ENCODE results near the gene LSG1.

LSG1 gene

GRCh38 chr3:194671900-194672808, at the start of gene LSG1:
LSG1 (minus strand) TSS chr3:194672191; CDS start chr3:194672162, 29 bp downstream.
- H3K27ac ChIP-seq (ENCODE audit: low read length) = peak within 1 kb of the TSS; percentile 89

GRCh38 chr3:194720048-194720447, 48.1 kb upstream of the LSG1 start:
- no peaks in the 10 kb centered on the region for H3K36me3 ChIP-seq (ENCODE audit: insufficient read depth, low read depth, low read length)
- H3K9me3 ChIP-seq (ENCODE audit: insufficient read depth, low read depth, low read length) = no peaks in the 10 kb centered on the region
- no peak overlapping the region for H3K27ac ChIP-seq (ENCODE audit: low read length)
- H3K4me3 ChIP-seq (ENCODE audit: low read length) = no peak overlapping the region
- no peak overlapping the region for H3K9ac ChIP-seq (ENCODE audit: low read depth, low read length)
- 0 out of 2 replicates have a peak, but pooled peaks cover 3% of the 10 kb centered on the region for H3K27me3 ChIP-seq (ENCODE audit: insufficient read depth, low read length)
- H3K4me1 ChIP-seq (ENCODE audit: insufficient read depth, low read length) = no peaks in the 10 kb centered on the region

More at GRCh38 chr3:194671900-194672808, at the start of gene LSG1:
- Histone ChIP-seq H3K4me3 (ENCODE audit: low read length) (peak within 1 kb of the TSS; percentile 88), H3K4me1 (ENCODE audit: insufficient read depth, low read length) (peaks cover 5% of the 10 kb centered on the region; the same call in 1 of the 2 replicates), H3K9ac (ENCODE audit: low read depth, low read length) (peak within 1 kb of the TSS; percentile 99), H3K36me3 (ENCODE audit: insufficient read depth, low read depth, low read length) (peaks cover 23% of the 10 kb centered on the region), H3K9me3 (ENCODE audit: insufficient read depth, low read depth, low read length) (no peaks in the 10 kb centered on the region), H3K27me3 (ENCODE audit: insufficient read depth, low read length) (peaks cover 25% of the 10 kb centered on the region)

- Histone ChIP-seq H3K9ac (ENCODE audit: low read depth, low read length) (no peak overlapping the region), H3K36me3 (ENCODE audit: insufficient read depth, low read depth, low read length) (no peaks in the 10 kb centered on the region), H3K4me1 (ENCODE audit: insufficient read depth, low read length) (no peaks in the 10 kb centered on the region), H3K9me3 (ENCODE audit: insufficient read depth, low read depth, low read length) (no peaks in the 10 kb centered on the region), H3K4me3 (ENCODE audit: low read length) (no peak overlapping the region), H3K27ac (ENCODE audit: low read length) (no peak overlapping the region), H3K27me3 (ENCODE audit: insufficient read depth, low read length) (0 out of 2 replicates have a peak, but pooled peaks cover 3% of the 10 kb centered on the region)
These were observed 46.1 kb upstream of the LSG1 start for GRCh38 chr3:194718079-194718478.

DNA sequence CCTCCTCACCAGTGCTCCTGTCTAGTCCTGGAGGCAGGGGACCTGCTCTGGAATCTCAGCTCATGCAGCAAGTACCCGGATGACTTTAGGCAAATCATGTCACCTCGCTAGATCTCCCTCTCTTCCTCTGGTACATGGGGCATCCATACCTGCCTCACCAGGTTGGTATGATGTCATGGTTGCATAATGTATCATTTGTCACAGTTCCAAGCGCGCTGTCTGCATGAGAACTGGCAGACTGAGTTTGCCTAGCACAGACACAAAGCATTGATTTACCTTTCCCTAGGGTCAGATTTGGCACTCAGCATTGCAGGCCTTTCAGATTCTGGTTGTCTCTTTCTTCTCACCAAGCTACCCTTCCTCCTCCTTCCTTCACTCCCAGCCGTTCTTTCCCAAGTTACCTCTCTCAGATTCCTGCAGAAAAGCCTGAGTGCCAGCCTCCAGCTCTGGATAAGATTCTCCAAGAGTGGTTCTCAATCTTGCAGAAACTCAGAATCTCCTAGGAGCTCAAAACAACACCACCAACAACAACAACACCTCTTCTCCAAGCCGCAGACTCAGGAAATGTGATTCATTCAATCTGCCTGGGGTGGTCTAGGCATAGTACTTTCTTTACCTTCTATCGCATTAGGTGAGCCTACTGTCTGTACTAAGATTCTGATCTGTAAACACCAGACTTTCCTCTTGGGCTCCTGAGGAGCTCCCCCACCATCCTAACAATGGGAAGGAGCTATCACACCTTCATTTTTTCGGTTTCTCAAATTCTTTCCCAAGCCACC, 43.2 kb upstream of the LSG1 start:
- Histone ChIP-seq H3K27me3 (ENCODE audit: insufficient read depth, low read length) (0 out of 2 replicates have a peak, but pooled peaks cover 3% of the 10 kb centered on the region), H3K36me3 (ENCODE audit: insufficient read depth, low read depth, low read length) (no peaks in the 10 kb centered on the region), H3K9me3 (ENCODE audit: insufficient read depth, low read depth, low read length) (no peaks in the 10 kb centered on the region), H3K27ac (ENCODE audit: low read length) (no peak overlapping the region), H3K4me1 (ENCODE audit: insufficient read depth, low read length) (no peaks in the 10 kb centered on the region), H3K9ac (ENCODE audit: low read depth, low read length) (no peak overlapping the region), H3K4me3 (ENCODE audit: low read length) (no peak overlapping the region)

DNA sequence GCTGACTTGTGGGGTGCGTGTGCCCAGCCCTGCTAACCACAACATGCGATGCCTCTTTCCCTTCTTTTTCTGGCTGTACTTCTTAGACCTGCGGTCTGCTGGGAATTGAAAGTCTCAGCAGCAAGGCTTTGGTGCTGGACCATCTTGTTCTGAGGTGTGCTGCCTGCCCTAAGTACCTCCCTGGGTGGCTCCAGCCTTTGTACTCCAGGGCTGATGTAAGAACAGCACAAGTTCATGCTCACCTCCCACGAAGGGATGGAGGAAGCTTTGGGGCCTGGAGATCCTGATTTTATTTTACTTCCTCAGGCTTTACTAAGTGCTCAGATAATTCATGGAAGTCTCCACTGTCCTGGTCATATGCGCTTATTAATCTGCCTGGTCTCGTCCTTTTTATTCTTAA, 42.6 kb upstream of the LSG1 start:
- no peak overlapping the region for H3K9ac ChIP-seq (ENCODE audit: low read depth, low read length)
- H3K27ac ChIP-seq (ENCODE audit: low read length) = no peak overlapping the region
- H3K4me3 ChIP-seq (ENCODE audit: low read length) = no peak overlapping the region
- no peaks in the 10 kb centered on the region for H3K4me1 ChIP-seq (ENCODE audit: insufficient read depth, low read length)
- no peaks in the 10 kb centered on the region for H3K36me3 ChIP-seq (ENCODE audit: insufficient read depth, low read depth, low read length)
- H3K27me3 ChIP-seq (ENCODE audit: insufficient read depth, low read length) = 0 out of 2 replicates have a peak, but pooled peaks cover 3% of the 10 kb centered on the region
- no peaks in the 10 kb centered on the region for H3K9me3 ChIP-seq (ENCODE audit: insufficient read depth, low read depth, low read length)

- Histone ChIP-seq H3K4me3 (ENCODE audit: low read length) (no peak overlapping the region), H3K4me1 (ENCODE audit: insufficient read depth, low read length) (no peaks in the 10 kb centered on the region), H3K9me3 (ENCODE audit: insufficient read depth, low read depth, low read length) (no peaks in the 10 kb centered on the region), H3K9ac (ENCODE audit: low read depth, low read length) (no peak overlapping the region), H3K27me3 (ENCODE audit: insufficient read depth, low read length) (0 out of 2 replicates have a peak, but pooled peaks cover 3% of the 10 kb centered on the region), H3K36me3 (ENCODE audit: insufficient read depth, low read depth, low read length) (no peaks in the 10 kb centered on the region), H3K27ac (ENCODE audit: low read length) (no peak overlapping the region)
These were observed 42.1 kb upstream of the LSG1 start for GRCh38 chr3:194714137-194714455.

- H3K9ac ChIP-seq (ENCODE audit: low read depth, low read length) = no peak overlapping the region
- H3K36me3 ChIP-seq (ENCODE audit: insufficient read depth, low read depth, low read length) = no peaks in the 10 kb centered on the region
- 0 out of 2 replicates have a peak, but pooled peaks cover 3% of the 10 kb centered on the region for H3K27me3 ChIP-seq (ENCODE audit: insufficient read depth, low read length)
- no peaks in the 10 kb centered on the region for H3K4me1 ChIP-seq (ENCODE audit: insufficient read depth, low read length)
- H3K9me3 ChIP-seq (ENCODE audit: insufficient read depth, low read depth, low read length) = no peaks in the 10 kb centered on the region
- no peak overlapping the region for H3K4me3 ChIP-seq (ENCODE audit: low read length)
- no peak overlapping the region for H3K27ac ChIP-seq (ENCODE audit: low read length)
These were observed 41.5 kb upstream of the LSG1 start for GRCh38 chr3:194713299-194714136.

GRCh38 chr3:194711913-194712312, 39.9 kb upstream of the LSG1 start:
- H3K27ac ChIP-seq (ENCODE audit: low read length) = no peak overlapping the region

GRCh38 chr3:194711286-194711685, 39.3 kb upstream of the LSG1 start:
- H3K4me1 ChIP-seq (ENCODE audit: insufficient read depth, low read length) = peaks cover 6% of the 10 kb centered on the region; the same call in 1 of the 2 replicates
- H3K27ac ChIP-seq (ENCODE audit: low read length) = no peak overlapping the region
- no peak overlapping the region for H3K4me3 ChIP-seq (ENCODE audit: low read length)
- no peaks in the 10 kb centered on the region for H3K36me3 ChIP-seq (ENCODE audit: insufficient read depth, low read depth, low read length)
- H3K9ac ChIP-seq (ENCODE audit: low read depth, low read length) = no peak overlapping the region
- H3K27me3 ChIP-seq (ENCODE audit: insufficient read depth, low read length) = no peaks in the 10 kb centered on the region
- no peaks in the 10 kb centered on the region for H3K9me3 ChIP-seq (ENCODE audit: insufficient read depth, low read depth, low read length)

More at GRCh38 chr3:194711913-194712312, 39.9 kb upstream of the LSG1 start:
- H3K27me3 ChIP-seq (ENCODE audit: insufficient read depth, low read length) = no peaks in the 10 kb centered on the region
- no peaks in the 10 kb centered on the region for H3K36me3 ChIP-seq (ENCODE audit: insufficient read depth, low read depth, low read length)
- no peak overlapping the region for H3K9ac ChIP-seq (ENCODE audit: low read depth, low read length)
- no peak overlapping the region for H3K4me3 ChIP-seq (ENCODE audit: low read length)
- peaks cover 3% of the 10 kb centered on the region; the same call in 1 of the 2 replicates for H3K4me1 ChIP-seq (ENCODE audit: insufficient read depth, low read length)
- H3K9me3 ChIP-seq (ENCODE audit: insufficient read depth, low read depth, low read length) = no peaks in the 10 kb centered on the region

DNA sequence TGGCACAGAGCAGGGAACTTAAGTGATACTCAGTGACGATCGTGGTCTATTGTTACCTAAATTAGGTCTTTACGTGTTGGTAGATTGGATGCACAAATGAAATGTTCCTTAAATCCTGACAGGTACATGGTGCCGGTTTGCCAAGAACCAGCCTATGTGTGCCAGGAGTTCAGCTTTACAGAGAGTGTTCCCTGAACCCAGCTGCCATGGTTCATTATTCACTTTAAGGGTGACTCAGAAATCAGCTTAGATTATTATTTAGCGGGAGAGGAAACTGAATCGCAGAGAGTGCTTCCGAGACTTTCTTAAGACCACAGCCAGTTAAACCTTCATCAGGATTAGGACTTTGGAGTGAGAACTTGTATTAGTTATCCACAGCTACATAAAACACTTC, 35.2 kb upstream of the LSG1 start:
- Histone ChIP-seq H3K4me3 (ENCODE audit: low read length) (no peak overlapping the region), H3K36me3 (ENCODE audit: insufficient read depth, low read depth, low read length) (no peaks in the 10 kb centered on the region), H3K27me3 (ENCODE audit: insufficient read depth, low read length) (no peaks in the 10 kb centered on the region), H3K9ac (ENCODE audit: low read depth, low read length) (no peak overlapping the region), H3K27ac (ENCODE audit: low read length) (no peak overlapping the region), H3K4me1 (ENCODE audit: insufficient read depth, low read length) (peaks cover 6% of the 10 kb centered on the region; the same call in 1 of the 2 replicates), H3K9me3 (ENCODE audit: insufficient read depth, low read depth, low read length) (no peaks in the 10 kb centered on the region)

DNA sequence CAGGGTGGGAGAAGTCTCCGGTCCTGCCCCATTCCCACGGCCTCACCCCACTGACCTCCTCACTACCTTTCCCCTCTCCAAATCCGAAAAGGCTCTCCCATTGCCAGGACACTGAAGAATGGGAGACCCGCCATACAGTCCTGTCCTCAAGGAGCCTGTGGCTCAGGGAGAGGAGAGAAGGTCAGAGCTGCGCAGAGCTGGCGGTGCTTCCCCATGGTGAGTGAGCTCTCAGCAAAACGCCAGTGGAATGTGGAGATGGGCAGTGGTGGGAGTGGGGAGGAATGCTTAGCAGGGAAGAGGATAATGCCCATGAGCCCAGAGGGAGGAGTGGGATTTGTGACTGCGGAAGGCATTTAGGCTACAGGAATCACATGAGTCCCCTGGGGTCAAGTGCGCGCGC, 33.8 kb upstream of the LSG1 start:
- no peaks in the 10 kb centered on the region for H3K36me3 ChIP-seq (ENCODE audit: insufficient read depth, low read depth, low read length)
- H3K9ac ChIP-seq (ENCODE audit: low read depth, low read length) = no peak overlapping the region
- H3K4me1 ChIP-seq (ENCODE audit: insufficient read depth, low read length) = peaks cover 6% of the 10 kb centered on the region; the same call in 1 of the 2 replicates
- no peaks in the 10 kb centered on the region for H3K9me3 ChIP-seq (ENCODE audit: insufficient read depth, low read depth, low read length)
- no peak overlapping the region for H3K4me3 ChIP-seq (ENCODE audit: low read length)
- no peaks in the 10 kb centered on the region for H3K27me3 ChIP-seq (ENCODE audit: insufficient read depth, low read length)
- H3K27ac ChIP-seq (ENCODE audit: low read length) = no peak overlapping the region
